Measurements from ENCODE around the gene ENTREP3.

DNA sequence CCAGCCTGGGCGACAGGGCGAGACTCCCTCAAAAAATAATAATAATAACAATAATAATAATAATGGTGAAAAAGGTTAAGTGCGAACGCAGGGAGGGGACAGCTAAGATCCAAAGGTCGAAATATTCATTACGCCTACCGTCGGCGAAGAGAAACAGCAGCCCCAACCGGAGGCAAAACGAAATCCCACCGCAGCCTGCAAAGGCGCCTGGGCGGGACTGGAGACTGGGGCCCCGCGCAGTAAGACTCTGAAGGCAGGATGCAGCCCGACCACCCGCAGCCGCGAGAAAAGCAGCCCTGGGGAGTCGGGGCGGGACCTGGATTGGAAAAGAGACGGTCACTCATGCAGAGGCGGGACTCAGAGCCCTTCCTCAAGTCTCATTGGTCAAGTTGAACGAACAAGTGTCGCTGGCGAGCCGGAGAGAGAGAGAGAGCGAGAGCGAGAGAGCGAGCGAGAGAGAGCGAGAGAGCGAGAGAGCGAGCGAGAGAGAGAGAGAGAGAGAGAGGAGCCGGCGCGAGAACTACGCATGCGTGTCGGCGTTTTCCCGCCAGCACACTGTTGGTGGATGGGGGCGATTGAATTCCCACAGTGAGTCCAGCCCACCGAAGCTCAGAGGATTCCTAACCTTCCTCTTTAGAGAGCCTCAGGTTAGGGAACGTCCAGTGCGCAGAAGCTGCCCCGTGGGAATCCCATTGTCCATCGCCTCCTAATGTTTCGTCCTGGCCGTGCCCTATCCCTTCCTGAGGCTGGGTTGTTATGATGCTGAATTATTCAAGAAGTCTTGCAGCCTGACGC, 10.7 kb downstream of the ENTREP3 start:
- TF ChIP-seq, protein P1, sequence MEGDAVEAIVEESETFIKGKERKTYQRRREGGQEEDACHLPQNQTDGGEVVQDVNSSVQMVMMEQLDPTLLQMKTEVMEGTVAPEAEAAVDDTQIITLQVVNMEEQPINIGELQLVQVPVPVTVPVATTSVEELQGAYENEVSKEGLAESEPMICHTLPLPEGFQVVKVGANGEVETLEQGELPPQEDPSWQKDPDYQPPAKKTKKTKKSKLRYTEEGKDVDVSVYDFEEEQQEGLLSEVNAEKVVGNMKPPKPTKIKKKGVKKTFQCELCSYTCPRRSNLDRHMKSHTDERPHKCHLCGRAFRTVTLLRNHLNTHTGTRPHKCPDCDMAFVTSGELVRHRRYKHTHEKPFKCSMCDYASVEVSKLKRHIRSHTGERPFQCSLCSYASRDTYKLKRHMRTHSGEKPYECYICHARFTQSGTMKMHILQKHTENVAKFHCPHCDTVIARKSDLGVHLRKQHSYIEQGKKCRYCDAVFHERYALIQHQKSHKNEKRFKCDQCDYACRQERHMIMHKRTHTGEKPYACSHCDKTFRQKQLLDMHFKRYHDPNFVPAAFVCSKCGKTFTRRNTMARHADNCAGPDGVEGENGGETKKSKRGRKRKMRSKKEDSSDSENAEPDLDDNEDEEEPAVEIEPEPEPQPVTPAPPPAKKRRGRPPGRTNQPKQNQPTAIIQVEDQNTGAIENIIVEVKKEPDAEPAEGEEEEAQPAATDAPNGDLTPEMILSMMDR (IDR thresholded peaks at IDR 0.05; ENCODE audit: insufficient read depth, low read depth, low read length) = no peak
- TF ChIP-seq EZH2 (IDR thresholded peaks at IDR 0.05; ENCODE audit: insufficient read depth, low read length) = no peak

Measured in astrocyte (in vitro differentiated cells and primary cell).